Testis (tissue), 3 donors: Measurements from ENCODE around the gene RPS6KL1. TPM values are rescaled to one million over a fixed set of nuclear protein-coding genes. Genes with fewer than 3 reads are reported as not detected.

Source experiments
- DNase-seq: peaks from one replicate; pipeline ENCODE4 v3.0.0-alpha.2; 2019
- H3K27ac ChIP-seq, 2 donors: fragments of 200-600 bp; sonication (generic); one replicate each; pipeline ENCODE4 v1.5.1; 2019
- H3K27me3 ChIP-seq: fragments of 200-600 bp; sonication (generic); one replicate; pipeline ENCODE4 v1.5.1; 2019
- H3K36me3 ChIP-seq: fragments of 200-600 bp; sonication (generic); one replicate; pipeline ENCODE4 v1.5.1; 2017; ENCODE audit warnings: low read depth; ENCODE audit errors: missing control alignments
- H3K4me1 ChIP-seq: fragments of 200-600 bp; sonication (generic); one replicate; pipeline ENCODE4 v1.5.1; 2019
- H3K4me3 ChIP-seq, 2 donors: fragments of 200-600 bp; sonication (generic); one replicate each; pipeline ENCODE4 v1.5.1; 2017 to 2019
- H3K9me3 ChIP-seq: fragments of 200-600 bp; sonication (generic); one replicate; pipeline ENCODE4 v1.5.1; 2017
- POLR2A ChIP-seq: fragments of 450-650 bp; IDR thresholded peaks from one replicate; pipeline ENCODE4 v1.6.1; 2017; ENCODE audit warnings: antibody characterized with exemption, mild to moderate bottlenecking, moderate library complexity
- WGBS, 2 donors: methylation state at CpG; one replicate each; pipeline ENCODE4 v1.1.5; 2018; 5-methylcytosine and 5-hydroxymethylcytosine counted together
- intact Hi-C: fragments of 100-400 bp; cut with DNase I; formaldehyde crosslinking; loops from one replicate; pipeline ENCODE4 v1.15.1; 2023; ENCODE audit warnings: low total_unique reads
- polyA plus RNA-seq: library from polyadenylated mRNA; stranded (reverse); fragments of 350-450 nt; fragmentation: Illumina TruSeq; extraction: RNeasy Lipid Tissue Mini Kit (QIAGEN cat#74804); gene quantifications from one replicate; pipeline ENCODE4 v1.2.3, GENCODE V29; 2014; ENCODE audit warnings: low read depth, low replicate concordance; ENCODE audit not compliant: insufficient read depth
- total RNA-seq, 2 donors: library from RNA; depleted of rRNA; stranded (reverse); fragments of >200 nt; gene quantifications; one replicate each; pipeline ENCODE4 v1.2.3, GENCODE V29; 2016
- TF ChIP-seq, protein P1 (sequence below), 3 experiments: fragments of 450-650 bp in 2 of 3; fragments of 200-600 bp in 1 of 3; sonication (generic) in 1 of 3; IDR thresholded peaks; one replicate each; pipeline ENCODE4 v1.5.1; 2016 to 2019; ENCODE audit warnings: antibody characterized with exemption in 3 of 3, mild to moderate bottlenecking in 2 of 3, moderate library complexity in 1 of 3

RPS6KL1 gene
- total and polyA plus RNA-seq, 3 donors from 2014 or later: 22.5 to 41.8 (median 22.9) TPM

DNA sequence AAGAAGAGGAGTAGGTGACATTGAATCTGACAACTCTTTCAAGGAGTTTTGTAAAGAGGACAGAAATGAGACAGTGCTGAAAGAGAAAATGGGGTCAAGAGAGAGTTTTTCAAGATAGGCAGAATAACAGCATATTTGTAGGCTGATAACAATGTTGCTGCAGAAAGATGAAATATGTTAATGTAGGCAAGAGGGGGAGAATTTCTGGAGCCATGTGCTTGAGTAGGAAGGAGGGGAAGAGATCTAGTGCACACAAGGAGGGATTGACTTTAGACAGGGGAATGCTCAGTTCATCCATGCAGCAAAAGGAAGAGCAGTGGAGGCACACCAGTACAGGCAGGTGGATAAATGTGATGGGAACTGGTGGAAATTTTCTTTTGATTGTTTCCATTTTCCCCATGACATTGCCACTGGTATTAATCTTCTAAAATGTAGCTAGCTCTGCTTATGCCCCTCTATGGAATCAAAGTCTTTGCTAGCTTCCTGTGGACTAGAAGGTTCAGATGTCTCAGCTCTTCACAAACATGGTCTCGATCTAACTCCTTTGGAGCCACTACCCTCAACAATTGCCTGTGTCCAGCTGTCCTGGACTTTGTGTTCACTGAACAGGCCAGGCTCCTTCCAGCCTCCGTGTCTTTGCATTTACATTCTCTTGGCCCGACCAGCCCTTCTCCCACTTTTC lies 56.2 kb downstream of the RPS6KL1 start:
- H3K36me3 ChIP-seq: no peaks in the 10 kb centered on the region
- no peak overlapping the region for H3K4me3 ChIP-seq
- H3K27ac ChIP-seq: no peak overlapping the region
- H3K9me3 ChIP-seq: no peaks in the 10 kb centered on the region
- DNase-seq: no peak
- no peaks in the 10 kb centered on the region for H3K4me1 ChIP-seq
- intact Hi-C loops: no loop called here
- WGBS, 2 donors: 85 to 87% methylated on average over 3 of the region's 3 CpGs
- no peak for TF ChIP-seq POLR2A
- TF ChIP-seq, protein P1, sequence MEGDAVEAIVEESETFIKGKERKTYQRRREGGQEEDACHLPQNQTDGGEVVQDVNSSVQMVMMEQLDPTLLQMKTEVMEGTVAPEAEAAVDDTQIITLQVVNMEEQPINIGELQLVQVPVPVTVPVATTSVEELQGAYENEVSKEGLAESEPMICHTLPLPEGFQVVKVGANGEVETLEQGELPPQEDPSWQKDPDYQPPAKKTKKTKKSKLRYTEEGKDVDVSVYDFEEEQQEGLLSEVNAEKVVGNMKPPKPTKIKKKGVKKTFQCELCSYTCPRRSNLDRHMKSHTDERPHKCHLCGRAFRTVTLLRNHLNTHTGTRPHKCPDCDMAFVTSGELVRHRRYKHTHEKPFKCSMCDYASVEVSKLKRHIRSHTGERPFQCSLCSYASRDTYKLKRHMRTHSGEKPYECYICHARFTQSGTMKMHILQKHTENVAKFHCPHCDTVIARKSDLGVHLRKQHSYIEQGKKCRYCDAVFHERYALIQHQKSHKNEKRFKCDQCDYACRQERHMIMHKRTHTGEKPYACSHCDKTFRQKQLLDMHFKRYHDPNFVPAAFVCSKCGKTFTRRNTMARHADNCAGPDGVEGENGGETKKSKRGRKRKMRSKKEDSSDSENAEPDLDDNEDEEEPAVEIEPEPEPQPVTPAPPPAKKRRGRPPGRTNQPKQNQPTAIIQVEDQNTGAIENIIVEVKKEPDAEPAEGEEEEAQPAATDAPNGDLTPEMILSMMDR (IDR thresholded peaks at IDR 0.05): no peak
- no peaks in the 10 kb centered on the region for H3K27me3 ChIP-seq

DNA sequence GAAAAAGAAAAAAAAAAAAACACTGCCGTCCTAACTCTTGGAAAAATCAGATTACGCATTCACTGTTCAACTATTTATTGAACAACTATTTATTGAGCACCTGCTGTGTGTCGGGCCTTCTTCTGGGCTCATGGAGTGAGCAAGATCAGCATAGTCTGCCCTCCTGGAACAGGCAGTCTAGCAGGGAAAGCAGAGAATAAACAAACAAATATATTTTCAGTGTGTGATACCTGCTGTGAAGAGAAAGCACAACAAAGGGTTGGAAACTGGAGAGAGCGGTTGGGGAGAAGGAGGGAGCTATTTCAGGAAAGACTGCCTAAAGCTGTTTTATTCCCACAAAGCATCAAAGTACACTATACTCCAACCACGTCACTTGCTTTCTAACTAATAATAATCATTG lies 57.9 kb downstream of the RPS6KL1 start:
- Histone ChIP-seq H3K27ac (no peak overlapping the region), H3K36me3 (no peaks in the 10 kb centered on the region), H3K4me1 (no peaks in the 10 kb centered on the region), H3K27me3 (no peaks in the 10 kb centered on the region), H3K4me3 (no peak overlapping the region), H3K9me3 (no peaks in the 10 kb centered on the region)
- 95% methylated on average over 5 of the region's 5 CpGs for WGBS, 2 donors
- intact Hi-C loops: no loop called here
- TF ChIP-seq, protein P1 (IDR thresholded peaks at IDR 0.05): no peak
- TF ChIP-seq POLR2A: no peak
- no peak for DNase-seq

DNA sequence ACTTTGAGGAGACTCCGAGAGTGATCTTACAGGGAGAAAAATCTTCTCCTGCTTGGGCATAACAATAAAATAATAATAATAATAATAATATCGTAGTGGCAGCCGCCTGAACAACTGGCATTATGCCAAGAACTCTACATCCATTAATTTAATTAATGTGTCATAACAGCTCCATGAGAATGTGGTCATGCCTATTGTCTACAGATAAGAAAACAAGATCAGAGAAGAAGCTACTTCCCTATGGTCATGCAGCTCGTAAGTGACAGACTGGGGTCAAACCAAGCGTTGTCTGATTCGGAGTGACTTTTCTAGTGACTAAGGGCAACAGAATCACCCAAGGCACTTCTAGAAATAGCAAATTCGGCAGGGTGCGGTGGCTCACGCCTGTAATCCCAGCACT lies 58.9 kb downstream of the RPS6KL1 start:
- H3K4me3 ChIP-seq: no peak overlapping the region
- DNase-seq: no peak
- TF ChIP-seq, protein P1 (IDR thresholded peaks at IDR 0.05): no peak
- TF ChIP-seq POLR2A: no peak
- no peak overlapping the region for H3K27ac ChIP-seq
- H3K27me3 ChIP-seq: no peaks in the 10 kb centered on the region
- intact Hi-C loops: no loop called here
- H3K4me1 ChIP-seq: no peaks in the 10 kb centered on the region
- no peaks in the 10 kb centered on the region for H3K36me3 ChIP-seq
- WGBS, 2 donors: 90% methylated on average over 9 of the region's 9 CpGs
- no peaks in the 10 kb centered on the region for H3K9me3 ChIP-seq

DNA sequence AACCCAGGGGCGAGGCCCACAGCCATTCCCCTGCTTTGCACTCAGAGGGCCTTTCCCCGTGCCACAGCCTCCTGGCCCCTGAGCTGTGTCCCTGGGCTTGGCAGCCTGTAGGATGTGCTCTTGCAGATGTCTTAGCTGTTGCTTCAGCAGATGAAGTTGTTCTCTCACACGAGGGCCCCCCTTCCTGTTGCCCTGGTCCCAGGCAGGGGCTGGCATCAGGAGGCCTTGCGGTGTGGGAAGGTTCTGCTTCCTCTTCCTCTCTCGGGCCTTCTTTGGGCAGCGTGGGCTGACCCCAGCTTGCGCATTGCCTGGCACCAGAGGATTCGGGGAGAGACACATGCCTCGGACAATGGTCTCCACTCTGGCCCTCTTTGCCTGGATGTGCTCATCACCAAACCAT lies 59.8 kb downstream of the RPS6KL1 start:
- no peaks in the 10 kb centered on the region for H3K4me1 ChIP-seq
- intact Hi-C loops: no loop called here
- no peak overlapping the region for H3K4me3 ChIP-seq
- whole genome bisulfite sequencing, 2 donors: 87 to 100% methylated on average over 2 to 9 of the region's 9 CpGs
- H3K36me3 ChIP-seq: no peaks in the 10 kb centered on the region
- H3K27ac ChIP-seq: no peak overlapping the region
- DNase-seq: no peak
- H3K27me3 ChIP-seq: no peaks in the 10 kb centered on the region
- no peak for TF ChIP-seq POLR2A
- TF ChIP-seq, protein P1 (IDR thresholded peaks at IDR 0.05): no peak
- H3K9me3 ChIP-seq: no peaks in the 10 kb centered on the region

DNA sequence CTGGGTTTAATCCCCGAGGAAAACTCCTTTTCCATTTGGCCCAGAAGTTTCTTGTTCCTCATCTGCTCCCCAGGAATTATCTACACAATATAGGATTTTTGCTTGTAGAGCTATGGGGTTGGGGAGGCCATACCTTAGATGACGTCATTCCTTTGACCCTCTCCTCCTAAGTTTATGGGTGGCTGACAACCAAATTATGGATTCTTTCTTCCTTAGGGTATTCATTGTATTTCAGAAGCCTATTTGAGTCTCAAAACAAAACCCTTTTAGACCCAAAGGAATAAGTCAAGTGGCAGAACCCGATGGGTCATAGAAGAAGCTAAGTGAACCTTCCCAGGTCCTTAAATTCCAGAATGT lies 61.3 kb downstream of the RPS6KL1 start:
- intact Hi-C loops: no loop called here
- no peak overlapping the region for H3K27ac ChIP-seq
- no peaks in the 10 kb centered on the region for H3K36me3 ChIP-seq
- no peak for DNase-seq
- WGBS, 2 donors: 80 to 82% methylated on average over 3 of the region's 3 CpGs
- TF ChIP-seq POLR2A: no peak
- TF ChIP-seq, protein P1 (IDR thresholded peaks at IDR 0.05): no peak
- no peaks in the 10 kb centered on the region for H3K9me3 ChIP-seq
- H3K27me3 ChIP-seq: no peaks in the 10 kb centered on the region
- no peak overlapping the region for H3K4me3 ChIP-seq
- H3K4me1 ChIP-seq: no peaks in the 10 kb centered on the region
